ENCODE results near the gene CPXM2. TPM values are rescaled to one million over a fixed set of nuclear protein-coding genes. Genes with fewer than 3 reads are reported as not detected.

Gene CPXM2
- total RNA-seq, 1 experiment from 2014 or later = not detected

GRCh38 chr10:123862421-123863182 lies 29.0 kb downstream of the CPXM2 start:
- CTCF ChIA-PET = no interaction called here
- in situ Hi-C loops (cut with HindIII; ENCODE audit: low pct_unique_long_range_greater_than_20kb, low sequenced_read_pairs) = no loop called here
- TF ChIP-seq TCF7L2 (IDR thresholded peaks at IDR 0.05; ENCODE audit: low read depth, low read length) (no peak), REST (IDR thresholded peaks at IDR 0.05; ENCODE audit: insufficient read depth in 1 of 2, low read depth in 2 of 2, low read length in 1 of 2) (no peak), SIN3A (IDR thresholded peaks at IDR 0.05; ENCODE audit: borderline replicate concordance, insufficient read depth, low read depth, low read length) (no peak), POLR2AphosphoS5 (IDR thresholded peaks at IDR 0.05; ENCODE audit: low read depth, low read length) (no peak)
- TF ChIP-seq, protein P1, sequence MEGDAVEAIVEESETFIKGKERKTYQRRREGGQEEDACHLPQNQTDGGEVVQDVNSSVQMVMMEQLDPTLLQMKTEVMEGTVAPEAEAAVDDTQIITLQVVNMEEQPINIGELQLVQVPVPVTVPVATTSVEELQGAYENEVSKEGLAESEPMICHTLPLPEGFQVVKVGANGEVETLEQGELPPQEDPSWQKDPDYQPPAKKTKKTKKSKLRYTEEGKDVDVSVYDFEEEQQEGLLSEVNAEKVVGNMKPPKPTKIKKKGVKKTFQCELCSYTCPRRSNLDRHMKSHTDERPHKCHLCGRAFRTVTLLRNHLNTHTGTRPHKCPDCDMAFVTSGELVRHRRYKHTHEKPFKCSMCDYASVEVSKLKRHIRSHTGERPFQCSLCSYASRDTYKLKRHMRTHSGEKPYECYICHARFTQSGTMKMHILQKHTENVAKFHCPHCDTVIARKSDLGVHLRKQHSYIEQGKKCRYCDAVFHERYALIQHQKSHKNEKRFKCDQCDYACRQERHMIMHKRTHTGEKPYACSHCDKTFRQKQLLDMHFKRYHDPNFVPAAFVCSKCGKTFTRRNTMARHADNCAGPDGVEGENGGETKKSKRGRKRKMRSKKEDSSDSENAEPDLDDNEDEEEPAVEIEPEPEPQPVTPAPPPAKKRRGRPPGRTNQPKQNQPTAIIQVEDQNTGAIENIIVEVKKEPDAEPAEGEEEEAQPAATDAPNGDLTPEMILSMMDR (IDR thresholded peaks at IDR 0.05) = no peak

DNA sequence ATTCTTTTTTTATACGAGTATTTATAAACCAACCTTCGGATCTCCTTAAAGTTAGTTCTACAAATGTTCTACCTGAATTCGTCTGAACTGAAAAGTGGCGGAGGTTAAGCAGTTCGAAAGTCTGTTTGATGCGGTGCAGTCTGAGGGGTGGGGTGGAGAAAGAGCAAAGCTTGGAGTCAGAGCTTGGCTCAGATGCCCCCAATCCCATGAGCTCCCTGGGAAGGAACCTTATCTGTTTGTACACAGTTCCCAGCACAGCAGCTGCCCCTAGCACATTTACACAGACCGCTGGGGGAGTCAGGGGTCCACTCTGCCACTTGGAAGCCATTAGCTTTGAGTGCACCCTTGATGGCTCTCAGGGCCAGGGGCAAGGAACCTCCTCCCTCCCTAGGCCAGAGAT lies 30.8 kb downstream of the CPXM2 start:
- CTCF ChIA-PET = no interaction called here
- H3K27ac ChIP-seq (ENCODE audit: low read length) = no peak overlapping the region
- BruUV-seq (replicated peaks) = no TSS peak

More at GRCh38 chr10:123862421-123863182, 29.0 kb downstream of the CPXM2 start:
- Histone ChIP-seq H3K4me3 (ENCODE audit: low read depth in 2 of 2, low read length in 2 of 2) (no peak overlapping the region), H3K36me3 (ENCODE audit: control insufficient read depth, insufficient read depth, low read length) (no peaks in the 10 kb centered on the region), H3K27ac (ENCODE audit: low read length) (no peak overlapping the region), H3K9me3 (ENCODE audit: control insufficient read depth, insufficient read depth, low read depth, low read length) (no peaks in the 10 kb centered on the region), H3K4me1 (ENCODE audit: control insufficient read depth, insufficient read depth, low read length) (no peaks in the 10 kb centered on the region), H3K27me3 (ENCODE audit: control insufficient read depth, insufficient read depth, low read length) (peaks cover 3% of the 10 kb centered on the region)
- BruUV-seq (replicated peaks) = no TSS peak
- DNase-seq (ENCODE audit: low read depth, low spot score) = no peak
- intact Hi-C loops (cut with micrococcal nuclease; ENCODE audit: unreplicated experiment) = no loop called here
- ATAC-seq = no peak
- POLR2A ChIA-PET = no interaction called here

More for the DNA sequence above, 30.8 kb downstream of the CPXM2 start:
- DNase-seq (ENCODE audit: low read depth, low spot score) (no peak), ATAC-seq (no peak)
- peaks cover 7% of the 10 kb centered on the region for H3K27me3 ChIP-seq (ENCODE audit: control insufficient read depth, insufficient read depth, low read length)
- no peaks in the 10 kb centered on the region for H3K4me1 ChIP-seq (ENCODE audit: control insufficient read depth, insufficient read depth, low read length)
- intact Hi-C loops (cut with micrococcal nuclease; ENCODE audit: unreplicated experiment) = no loop called here
- no peaks in the 10 kb centered on the region for H3K9me3 ChIP-seq (ENCODE audit: control insufficient read depth, insufficient read depth, low read depth, low read length)
- H3K4me3 ChIP-seq (ENCODE audit: low read depth in 2 of 2, low read length in 2 of 2) = no peak overlapping the region
- in situ Hi-C loops (cut with HindIII; ENCODE audit: low pct_unique_long_range_greater_than_20kb, low sequenced_read_pairs) = no loop called here
- POLR2A ChIA-PET = no interaction called here
- TF ChIP-seq TCF7L2 (IDR thresholded peaks at IDR 0.05; ENCODE audit: low read depth, low read length) (no peak), SIN3A (IDR thresholded peaks at IDR 0.05; ENCODE audit: borderline replicate concordance, insufficient read depth, low read depth, low read length) (no peak), REST (IDR thresholded peaks at IDR 0.05; ENCODE audit: insufficient read depth in 1 of 2, low read depth in 2 of 2, low read length in 1 of 2) (no peak), POLR2AphosphoS5 (IDR thresholded peaks at IDR 0.05; ENCODE audit: low read depth, low read length) (no peak)
- TF ChIP-seq, protein P1 (IDR thresholded peaks at IDR 0.05) = no peak
- H3K36me3 ChIP-seq (ENCODE audit: control insufficient read depth, insufficient read depth, low read length) = no peaks in the 10 kb centered on the region

All from Panc1 (cell line).